Measurements from ENCODE around the gene CACNA1G.

Gene CACNA1G

DNA sequence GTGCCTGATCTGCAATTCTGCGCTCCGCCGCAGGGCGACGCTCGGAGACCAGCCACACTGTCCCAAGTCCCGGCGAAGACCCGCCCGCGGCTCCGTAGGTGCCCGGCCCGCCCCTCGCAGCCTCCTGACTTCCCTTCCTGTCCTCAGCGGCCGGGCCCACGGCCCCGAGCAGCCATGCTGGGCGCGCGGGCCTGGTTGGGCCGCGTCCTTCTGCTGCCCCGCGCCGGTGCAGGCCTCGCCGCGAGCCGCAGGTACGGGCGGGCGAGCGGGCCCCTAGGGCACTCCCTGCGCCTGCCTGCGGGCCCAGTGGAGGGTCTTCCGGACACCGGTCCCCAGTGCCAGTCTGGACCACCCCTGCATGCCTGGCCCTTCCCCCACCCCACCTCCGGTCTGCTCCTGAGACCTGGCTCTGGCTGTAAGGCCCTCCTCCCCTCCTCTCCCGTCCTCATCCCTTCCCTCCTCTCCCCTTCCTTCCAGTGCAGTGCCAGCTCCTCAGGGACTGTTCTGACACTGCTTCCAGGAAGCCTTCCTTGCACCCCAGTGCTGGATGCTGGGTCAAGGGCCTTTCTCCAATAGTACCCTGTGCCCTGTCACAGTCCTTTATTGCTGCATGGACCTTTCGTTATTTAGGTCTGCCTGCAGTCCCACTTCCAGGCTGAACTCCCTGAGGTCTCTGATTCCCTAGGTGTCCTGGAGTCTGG is 13.3 kb upstream of the CACNA1G start, which contains the start of gene SPATA20:
Gene SPATA20 (plus strand): TSS at position 140 of the 701 bp plus-strand sequence. CDS start 35 bp downstream, at position 175.
- no peaks in the 10 kb centered on the region for H3K9me3 ChIP-seq (ENCODE audit: severe bottlenecking)
- ATAC-seq (ENCODE audit: low read depth) (peak; percentile 88), DNase-seq (ENCODE audit: low spot score) (peak; percentile 92)
- peaks cover 14% of the 10 kb centered on the region for H3K36me3 ChIP-seq (ENCODE audit: low read depth)
- H3K27ac ChIP-seq (ENCODE audit: poor library complexity, severe bottlenecking): peak within 1 kb of the TSS; percentile 62
- H3K4me1 ChIP-seq (ENCODE audit: insufficient read depth, poor library complexity, severe bottlenecking): peaks cover 11% of the 10 kb centered on the region
- TF ChIP-seq, protein P1, sequence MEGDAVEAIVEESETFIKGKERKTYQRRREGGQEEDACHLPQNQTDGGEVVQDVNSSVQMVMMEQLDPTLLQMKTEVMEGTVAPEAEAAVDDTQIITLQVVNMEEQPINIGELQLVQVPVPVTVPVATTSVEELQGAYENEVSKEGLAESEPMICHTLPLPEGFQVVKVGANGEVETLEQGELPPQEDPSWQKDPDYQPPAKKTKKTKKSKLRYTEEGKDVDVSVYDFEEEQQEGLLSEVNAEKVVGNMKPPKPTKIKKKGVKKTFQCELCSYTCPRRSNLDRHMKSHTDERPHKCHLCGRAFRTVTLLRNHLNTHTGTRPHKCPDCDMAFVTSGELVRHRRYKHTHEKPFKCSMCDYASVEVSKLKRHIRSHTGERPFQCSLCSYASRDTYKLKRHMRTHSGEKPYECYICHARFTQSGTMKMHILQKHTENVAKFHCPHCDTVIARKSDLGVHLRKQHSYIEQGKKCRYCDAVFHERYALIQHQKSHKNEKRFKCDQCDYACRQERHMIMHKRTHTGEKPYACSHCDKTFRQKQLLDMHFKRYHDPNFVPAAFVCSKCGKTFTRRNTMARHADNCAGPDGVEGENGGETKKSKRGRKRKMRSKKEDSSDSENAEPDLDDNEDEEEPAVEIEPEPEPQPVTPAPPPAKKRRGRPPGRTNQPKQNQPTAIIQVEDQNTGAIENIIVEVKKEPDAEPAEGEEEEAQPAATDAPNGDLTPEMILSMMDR (IDR thresholded peaks at IDR 0.05; ENCODE audit: poor library complexity, severe bottlenecking): peak; percentile 98
- no peaks in the 10 kb centered on the region for H3K27me3 ChIP-seq (ENCODE audit: insufficient read depth, poor library complexity, severe bottlenecking)
- H3K4me3 ChIP-seq (ENCODE audit: severe bottlenecking): peak within 1 kb of the TSS; percentile 49

DNA sequence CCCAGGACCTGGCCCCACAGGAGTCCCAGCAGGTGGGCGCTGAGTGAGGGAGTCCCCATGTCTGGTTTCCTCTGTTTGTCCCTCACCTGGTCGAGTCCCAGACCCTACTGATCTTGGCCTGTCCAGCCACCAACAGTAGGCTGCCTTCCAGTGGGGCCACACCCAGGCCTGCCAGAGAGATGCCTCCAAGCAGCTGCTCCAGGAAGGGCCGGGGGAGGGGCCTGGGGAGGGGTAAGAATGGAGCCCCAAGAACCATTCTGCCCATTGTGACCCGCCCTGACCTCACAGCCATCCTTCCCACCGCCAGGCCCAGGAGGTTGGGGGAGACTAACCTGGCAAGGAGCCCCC is 12.8 kb upstream of the CACNA1G start:
- Histone ChIP-seq H3K4me1 (ENCODE audit: insufficient read depth, poor library complexity, severe bottlenecking) (peaks cover 6% of the 10 kb centered on the region), H3K27ac (ENCODE audit: poor library complexity, severe bottlenecking) (peak overlapping the region; percentile 62), H3K36me3 (ENCODE audit: low read depth) (peaks cover 14% of the 10 kb centered on the region), H3K4me3 (ENCODE audit: severe bottlenecking) (peak overlapping the region; percentile 49), H3K27me3 (ENCODE audit: insufficient read depth, poor library complexity, severe bottlenecking) (no peaks in the 10 kb centered on the region), H3K9me3 (ENCODE audit: severe bottlenecking) (no peaks in the 10 kb centered on the region)
- DNase-seq (ENCODE audit: low spot score) (no peak), ATAC-seq (ENCODE audit: low read depth) (no peak)
- TF ChIP-seq, protein P1 (IDR thresholded peaks at IDR 0.05; ENCODE audit: poor library complexity, severe bottlenecking): no peak

DNA sequence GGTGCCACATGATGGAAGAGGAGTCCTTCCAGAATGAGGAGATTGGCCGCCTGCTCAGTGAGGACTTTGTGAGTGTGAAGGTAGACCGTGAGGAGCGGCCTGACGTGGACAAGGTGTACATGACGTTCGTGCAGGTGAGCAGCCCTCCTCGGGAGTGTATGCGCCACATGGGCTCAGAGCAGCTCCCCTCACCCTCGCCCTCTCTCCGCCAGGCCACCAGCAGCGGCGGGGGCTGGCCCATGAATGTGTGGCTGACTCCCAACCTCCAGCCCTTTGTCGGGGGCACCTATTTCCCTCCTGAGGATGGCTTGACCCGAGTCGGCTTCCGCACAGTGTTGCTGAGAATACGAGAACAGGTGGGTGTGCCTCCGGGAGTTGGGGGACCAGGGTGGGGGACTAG is 11.7 kb upstream of the CACNA1G start:
- ATAC-seq (ENCODE audit: low read depth): no peak
- H3K36me3 ChIP-seq (ENCODE audit: low read depth): peaks cover 14% of the 10 kb centered on the region
- DNase-seq (ENCODE audit: low spot score): no peak
- no peaks in the 10 kb centered on the region for H3K4me1 ChIP-seq (ENCODE audit: insufficient read depth, poor library complexity, severe bottlenecking)
- no peak overlapping the region for H3K4me3 ChIP-seq (ENCODE audit: severe bottlenecking)
- no peaks in the 10 kb centered on the region for H3K9me3 ChIP-seq (ENCODE audit: severe bottlenecking)
- TF ChIP-seq, protein P1 (IDR thresholded peaks at IDR 0.05; ENCODE audit: poor library complexity, severe bottlenecking): no peak
- no peaks in the 10 kb centered on the region for H3K27me3 ChIP-seq (ENCODE audit: insufficient read depth, poor library complexity, severe bottlenecking)
- H3K27ac ChIP-seq (ENCODE audit: poor library complexity, severe bottlenecking): no peak overlapping the region

DNA sequence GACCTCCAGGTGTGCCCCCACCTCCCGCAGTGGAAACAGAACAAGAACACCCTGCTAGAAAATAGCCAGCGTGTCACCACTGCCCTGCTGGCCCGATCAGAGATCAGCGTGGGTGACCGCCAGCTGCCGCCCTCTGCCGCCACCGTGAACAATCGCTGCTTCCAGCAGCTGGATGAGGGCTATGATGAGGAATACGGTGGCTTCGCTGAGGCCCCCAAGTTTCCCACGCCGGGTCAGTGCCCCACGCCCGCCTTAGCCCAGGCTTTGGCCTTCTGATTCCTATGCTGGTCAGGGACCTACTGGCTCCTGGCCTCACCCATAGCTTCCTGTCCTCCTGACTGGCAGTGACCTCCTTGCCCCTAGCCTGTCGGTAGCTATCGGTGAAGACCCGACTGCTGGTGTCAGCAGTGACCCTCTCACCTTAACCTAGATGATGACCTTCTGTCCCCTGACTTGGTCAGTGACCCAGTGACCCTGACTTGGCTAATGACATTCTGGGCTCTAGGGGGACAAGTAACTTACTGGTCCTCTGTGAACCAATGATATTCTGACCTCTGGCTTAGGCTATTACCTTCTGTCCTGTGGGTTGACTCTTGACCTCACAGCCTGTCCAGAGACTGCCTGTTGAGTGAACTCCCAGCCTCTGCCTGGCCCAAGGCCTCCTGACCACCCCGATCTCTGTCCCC is 11.1 kb upstream of the CACNA1G start:
- Histone ChIP-seq H3K36me3 (ENCODE audit: low read depth) (peaks cover 14% of the 10 kb centered on the region), H3K27me3 (ENCODE audit: insufficient read depth, poor library complexity, severe bottlenecking) (no peaks in the 10 kb centered on the region), H3K4me1 (ENCODE audit: insufficient read depth, poor library complexity, severe bottlenecking) (no peaks in the 10 kb centered on the region), H3K27ac (ENCODE audit: poor library complexity, severe bottlenecking) (no peak overlapping the region), H3K9me3 (ENCODE audit: severe bottlenecking) (no peaks in the 10 kb centered on the region), H3K4me3 (ENCODE audit: severe bottlenecking) (no peak overlapping the region)
- TF ChIP-seq, protein P1 (IDR thresholded peaks at IDR 0.05; ENCODE audit: poor library complexity, severe bottlenecking): no peak
- DNase-seq (ENCODE audit: low spot score) (no peak), ATAC-seq (ENCODE audit: low read depth) (no peak)

DNA sequence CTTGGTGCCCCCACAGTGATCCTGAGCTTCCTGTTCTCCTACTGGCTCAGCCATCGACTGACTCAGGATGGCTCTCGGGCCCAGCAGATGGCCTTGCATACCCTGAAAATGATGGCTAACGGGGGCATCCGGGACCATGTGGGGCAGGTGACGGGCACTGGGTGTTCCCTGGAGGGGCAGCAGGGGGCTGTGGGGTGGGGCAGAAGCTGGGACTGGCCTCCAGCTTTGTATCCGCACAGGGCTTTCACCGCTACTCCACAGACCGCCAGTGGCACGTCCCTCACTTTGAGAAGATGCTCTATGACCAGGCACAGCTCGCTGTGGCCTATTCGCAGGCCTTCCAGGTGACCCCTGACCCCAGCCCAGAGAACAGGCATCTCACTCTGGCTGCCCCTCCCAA is 10.5 kb upstream of the CACNA1G start:
- H3K36me3 ChIP-seq (ENCODE audit: low read depth): peaks cover 14% of the 10 kb centered on the region
- H3K27me3 ChIP-seq (ENCODE audit: insufficient read depth, poor library complexity, severe bottlenecking): no peaks in the 10 kb centered on the region
- H3K27ac ChIP-seq (ENCODE audit: poor library complexity, severe bottlenecking): no peak overlapping the region
- H3K4me1 ChIP-seq (ENCODE audit: insufficient read depth, poor library complexity, severe bottlenecking): no peaks in the 10 kb centered on the region
- DNase-seq (ENCODE audit: low spot score) (no peak), ATAC-seq (ENCODE audit: low read depth) (no peak)
- H3K4me3 ChIP-seq (ENCODE audit: severe bottlenecking): no peak overlapping the region
- H3K9me3 ChIP-seq (ENCODE audit: severe bottlenecking): no peaks in the 10 kb centered on the region
- TF ChIP-seq, protein P1 (IDR thresholded peaks at IDR 0.05; ENCODE audit: poor library complexity, severe bottlenecking): no peak

Measured in RWPE2 (cell line).